H1 (cell line): Measurements from ENCODE around the gene C19orf47. TPM values are rescaled to one million over a fixed set of nuclear protein-coding genes. Genes with fewer than 3 reads are reported as not detected.
"Not testable (repeated sequence)": the region's sequence is repeated elsewhere in the genome, so short reads cannot be mapped to it uniquely, and the experiment has no call there.

Experiments
- CTCF ChIA-PET: fragments of 300-600 bp; sonication (Branson Sonifier 250); formaldehyde crosslinking; loops from one replicate; lab custom pipeline; 2021; ENCODE audit not compliant: partially characterized antibody; lab: Charles Lee
- POLR2A ChIA-PET: fragments of 300-600 bp; sonication (Branson Sonifier 250); formaldehyde crosslinking; loops from one replicate; lab custom pipeline; 2021; ENCODE audit warnings: inconsistent platforms; ENCODE audit not compliant: partially characterized antibody; lab: Charles Lee
- DNase-seq, 2 experiments: peaks; one replicate each; pipeline versions ENCODE4 v3.0.0 to v3.0.0-alpha.2; 2010 to 2022; ENCODE audit warnings: low spot score in 2 of 2, low read depth in 1 of 2, mixed read lengths in 1 of 2
- FAIRE-seq: peaks from 2 replicates; lab custom pipeline; 2011; peaks lifted over from hg19 to GRCh38; lab: Jason Lieb, UNC
- H2AFZ ChIP-seq: 2 replicates; pipeline ENCODE4 v1.8.1; 2012; ENCODE audit warnings: low read length, inconsistent platforms
- H2AK5ac ChIP-seq: 2 replicates; pipeline ENCODE4 v1.6.1; 2013; ENCODE audit warnings: low read depth, low read length
- H2BK120ac ChIP-seq: replicated peaks from 2 replicates; pipeline ENCODE3; 2013; ENCODE audit warnings: low read depth, low read length, inconsistent platforms
- H2BK12ac ChIP-seq: 2 replicates; pipeline ENCODE4 v1.6.1; 2013; ENCODE audit warnings: low read depth, low read length
- H2BK15ac ChIP-seq: 2 replicates; pipeline ENCODE4 v1.6.1; 2013; ENCODE audit warnings: low read length
- H2BK20ac ChIP-seq: 2 replicates; pipeline ENCODE4 v1.6.1; 2013; ENCODE audit warnings: low read length
- H2BK5ac ChIP-seq: 2 replicates; pipeline ENCODE4 v1.6.1; 2013; ENCODE audit warnings: low read depth, low read length
- H3K14ac ChIP-seq: 2 replicates; pipeline ENCODE4 v1.6.1; 2013; ENCODE audit warnings: inconsistent platforms; ENCODE audit not compliant: insufficient read length
- H3K18ac ChIP-seq: 2 replicates; pipeline ENCODE4 v1.6.1; 2013; ENCODE audit warnings: low read length; ENCODE audit errors: extremely low read depth
- H3K23ac ChIP-seq: 2 replicates; pipeline ENCODE4 v1.6.1; 2013; ENCODE audit warnings: inconsistent platforms; ENCODE audit not compliant: insufficient read length
- H3K23me2 ChIP-seq: 2 replicates; pipeline ENCODE4 v1.6.1; 2013; ENCODE audit warnings: low read depth, low read length
- H3K27ac ChIP-seq: 2 replicates; pipeline ENCODE4 v1.6.1; 2011; ENCODE audit warnings: low read depth, low read length, inconsistent platforms
- H3K27me3 ChIP-seq, 4 experiments: replicated peaks in 1 of 4; 1 replicate in 1 of 4; 2 replicates in 3 of 4; pipeline versions ENCODE4 v1.6.1 to v1.8.1; 2011 to 2013; ENCODE audit warnings: low read length in 3 of 4, mild to moderate bottlenecking in 3 of 4, inconsistent platforms in 2 of 4, mixed read lengths in 2 of 4, moderate library complexity in 1 of 4; ENCODE audit not compliant: control insufficient read depth in 3 of 4, insufficient read depth in 3 of 4; ENCODE audit errors: extremely low read depth in 1 of 4
- H3K36me3 ChIP-seq, 4 experiments: 2 replicates each; pipeline versions ENCODE4 v1.6.1 to v1.8.1; 2011 to 2013; ENCODE audit warnings: mild to moderate bottlenecking in 4 of 4, low read length in 3 of 4, moderate library complexity in 2 of 4, control low read depth in 1 of 4, inconsistent platforms in 1 of 4; ENCODE audit not compliant: insufficient read depth in 4 of 4, control insufficient read depth in 2 of 4
- H3K4ac ChIP-seq: replicated peaks from 2 replicates; pipeline ENCODE3; 2013; ENCODE audit warnings: low read length, low read depth, mixed read lengths, inconsistent platforms; ENCODE audit not compliant: insufficient read length
- H3K4me1 ChIP-seq, 4 experiments: replicated peaks in 1 of 4; 1 replicate in 1 of 4; 2 replicates in 3 of 4; pipeline versions ENCODE4 v1.6.1 to v1.8.1; 2011 to 2013; ENCODE audit warnings: low read length in 3 of 4, inconsistent platforms in 2 of 4, mixed read lengths in 1 of 4; ENCODE audit not compliant: insufficient read depth in 4 of 4, control insufficient read depth in 3 of 4
- H3K4me2 ChIP-seq, 2 experiments: 2 replicates each; pipeline versions ENCODE4 v1.6.1 to v1.8.1; 2011 to 2013; ENCODE audit warnings: low read depth in 2 of 2, low read length in 2 of 2, control low read depth in 1 of 2, inconsistent platforms in 1 of 2, mild to moderate bottlenecking in 1 of 2; ENCODE audit not compliant: insufficient read depth in 1 of 2
- H3K4me3 ChIP-seq, 4 experiments: fragments of 200-600, 300-600 bp in 1 of 4; sonication (generic), shearing (Covaris generic), sonication (Bioruptor Twin) in 1 of 4; 2 replicates each; pipeline versions ENCODE4 v1.5.1 to v1.8.1; 2011 to 2016; ENCODE audit warnings: low read length in 4 of 4, low read depth in 3 of 4, control low read depth in 2 of 4, inconsistent platforms in 2 of 4, mild to moderate bottlenecking in 2 of 4, mixed read lengths in 1 of 4, moderate library complexity in 1 of 4; ENCODE audit not compliant: insufficient read depth in 2 of 4; ENCODE audit errors: extremely low read depth in 1 of 4
- H3K56ac ChIP-seq: replicated peaks from 2 replicates; pipeline ENCODE3; 2013; ENCODE audit warnings: low read depth, mild to moderate bottlenecking, mixed read lengths, low read length, inconsistent platforms; ENCODE audit not compliant: insufficient read length
- H3K79me1 ChIP-seq: 2 replicates; pipeline ENCODE4 v1.6.1; 2013; ENCODE audit warnings: low read depth, low read length, control low read depth
- H3K79me2 ChIP-seq, 2 experiments: 2 replicates each; pipeline versions ENCODE4 v1.6.1 to v1.8.1; 2012 to 2013; ENCODE audit warnings: low read length in 2 of 2, mild to moderate bottlenecking in 2 of 2, inconsistent platforms in 1 of 2; ENCODE audit not compliant: insufficient read depth in 2 of 2, control insufficient read depth in 1 of 2
- H3K9ac ChIP-seq, 4 experiments: replicated peaks in 1 of 4; 1 replicate in 1 of 4; 2 replicates in 3 of 4; pipeline versions ENCODE4 v1.6.1 to v1.8.1; 2011 to 2013; ENCODE audit warnings: low read depth in 3 of 4, low read length in 3 of 4, control low read depth in 2 of 4, mild to moderate bottlenecking in 2 of 4, moderate library complexity in 2 of 4, inconsistent platforms in 1 of 4; ENCODE audit errors: extremely low read depth in 1 of 4
- H3K9me3 ChIP-seq, 2 experiments: 2 replicates each; pipeline versions ENCODE4 v1.6.1 to v1.8.1; 2012 to 2013; ENCODE audit warnings: mild to moderate bottlenecking in 2 of 2, moderate library complexity in 2 of 2, control low read depth in 1 of 2, inconsistent platforms in 1 of 2, low read depth in 1 of 2, low read length in 1 of 2, mixed read lengths in 1 of 2; ENCODE audit not compliant: insufficient read depth in 2 of 2
- H4K20me1 ChIP-seq, 2 experiments: replicated peaks in 1 of 2; 2 replicates each; pipeline versions ENCODE3 to v1.8.1; 2011 to 2013; ENCODE audit warnings: inconsistent platforms in 2 of 2, low read length in 2 of 2, mild to moderate bottlenecking in 1 of 2; ENCODE audit not compliant: insufficient read depth in 2 of 2, control insufficient read depth in 1 of 2
- H4K5ac ChIP-seq: 2 replicates; pipeline ENCODE4 v1.6.1; 2013; ENCODE audit warnings: low read length, low read depth, mixed read lengths, inconsistent platforms; ENCODE audit not compliant: insufficient read length
- H4K8ac ChIP-seq: 2 replicates; pipeline ENCODE4 v1.8.0; 2013; ENCODE audit warnings: mild to moderate bottlenecking, moderate library complexity, low read length, inconsistent platforms; ENCODE audit not compliant: insufficient read depth; ENCODE audit errors: extremely low read depth
- H4K91ac ChIP-seq: replicated peaks from 2 replicates; pipeline ENCODE3; 2013; ENCODE audit warnings: low read length, mixed read lengths, inconsistent platforms; ENCODE audit not compliant: insufficient read length
- WGBS, 2 experiments: shearing (Covaris generic) in 1 of 2; methylation state at CpG; one replicate each; pipeline versions ENCODE4 v1.1.6 to v1.1.7; 2013 to 2015; ENCODE audit warnings: low lambda C conversion rate in 2 of 2, mixed read lengths in 2 of 2, inconsistent platforms in 1 of 2, low coverage in 1 of 2, missing lambda C conversion rate in 1 of 2; ENCODE audit not compliant: insufficient replicate concordance in 2 of 2, insufficient coverage in 1 of 2, insufficient read length in 1 of 2; ENCODE audit errors: extremely low coverage in 1 of 2, missing lambda C conversion rate in 1 of 2; 5-methylcytosine and 5-hydroxymethylcytosine counted together
- polyA plus RNA-seq, 7 experiments: library from polyadenylated mRNA; depleted of rRNA in 3 of 7; stranded (reverse) in 5 of 7; unstranded in 2 of 7; fragments of >200 nt in 5 of 7; fragments of 200-250 nt in 2 of 7; gene quantifications; 1 replicate in 5 of 7; 2 replicates in 1 of 7; 4 replicates in 1 of 7; pipeline versions ENCODE4 v1.2.1 to v1.2.3, GENCODE V29; 2011 to 2013; ENCODE audit warnings: missing spikeins in 2 of 7, mixed read lengths in 2 of 7
- total RNA-seq: library from RNA; stranded (reverse); fragmentation: NEBNext Ultra II Directional; extraction: Animal tissue kit (Norgen Biotek cat#: 25700); gene quantifications from 2 replicates; pipeline ENCODE4 v1.2.1, GENCODE V29; 2021

Gene C19orf47
- total and polyA plus RNA-seq, 2 of the 8 experiments (the other 6 are each of a cell fraction or from before 2014, with no cell fraction given), result 17.8 to 27.3 TPM

GRCh38 chr19:40333083-40333482 lies 15.1 kb downstream of the C19orf47 start:
- 89% methylated on average over 6 of the region's 6 CpGs; no CpG with 5 or more reads in 1 of the 2 experiments for WGBS, 2 experiments
- POLR2A ChIA-PET, H2BK15ac ChIP-seq, H3K14ac ChIP-seq, H4K20me1 ChIP-seq, H4K91ac ChIP-seq, DNase-seq, H3K27ac ChIP-seq, H3K27me3 ChIP-seq, H3K4ac ChIP-seq, H2BK5ac ChIP-seq, H3K4me1 ChIP-seq, H3K4me3 ChIP-seq, H2BK20ac ChIP-seq, H3K23ac ChIP-seq, H3K56ac ChIP-seq, H2BK12ac ChIP-seq, H2AFZ ChIP-seq, H3K9me3 ChIP-seq, H4K5ac ChIP-seq, H2BK120ac ChIP-seq, FAIRE-seq, H3K4me2 ChIP-seq, H3K23me2 ChIP-seq, H3K79me2 ChIP-seq, H4K8ac ChIP-seq, H3K18ac ChIP-seq, H2AK5ac ChIP-seq, H3K79me1 ChIP-seq, H3K9ac ChIP-seq: not testable (repeated sequence)
- CTCF ChIA-PET, result interaction anchor here (1.2 to 1.8 kb wide), 2 partner anchors 15 to 216 kb away, joined by 3 read pairs; partner anchors contain the start of gene C19orf47
- peaks cover 0 to 17% (median 9%) of the 10 kb centered on the region in 4 experiments; a peak in 7 of 8 replicates for H3K36me3 ChIP-seq
